Stimulated activated naive CD8-positive, alpha-beta T cell treated with anti-CD3 and anti-CD28 coated beads, Interleukin-15, Interleukin-2, amounts not matched to agents 100 ng/mL and 50 ng/mL, for 24 hours (primary cell): ENCODE results near the gene SLC16A8.

Experiments
- H3K27ac Mint-ChIP-seq: one replicate; pipeline ENCODE4 v1.8.0; 2021; ENCODE audit warnings: mild to moderate bottlenecking, mixed read lengths
- H3K27me3 Mint-ChIP-seq: one replicate; pipeline ENCODE4 v1.8.0; 2021; ENCODE audit warnings: mixed read lengths
- H3K36me3 Mint-ChIP-seq: one replicate; pipeline ENCODE4 v1.8.0; 2021; ENCODE audit warnings: low read depth, mixed read lengths
- H3K4me1 Mint-ChIP-seq: one replicate; pipeline ENCODE4 v1.8.0; 2021; ENCODE audit warnings: low read depth, mixed read lengths
- H3K4me3 Mint-ChIP-seq: one replicate; pipeline ENCODE4 v1.8.0; 2021; ENCODE audit warnings: mild to moderate bottlenecking, mixed read lengths
- H3K9me3 Mint-ChIP-seq: one replicate; pipeline ENCODE4 v1.8.0; 2021; ENCODE audit warnings: mixed read lengths

Gene SLC16A8

GRCh38 chr22:38106814-38107578, 23.0 kb upstream of the SLC16A8 start:
- Mint-ChIP-seq H3K27ac (no peak overlapping the region), H3K4me1 (peaks cover 8% of the 10 kb centered on the region)

GRCh38 chr22:38104084-38104483, 20.1 kb upstream of the SLC16A8 start:
- Mint-ChIP-seq H3K27me3 (no peaks in the 10 kb centered on the region), H3K9me3 (no peaks in the 10 kb centered on the region), H3K4me1 (peaks cover 8% of the 10 kb centered on the region), H3K4me3 (no peak overlapping the region), H3K27ac (no peak overlapping the region), H3K36me3 (no peaks in the 10 kb centered on the region)

More at GRCh38 chr22:38106814-38107578, 23.0 kb upstream of the SLC16A8 start:
- Mint-ChIP-seq H3K36me3 (no peaks in the 10 kb centered on the region), H3K9me3 (no peaks in the 10 kb centered on the region), H3K27me3 (no peaks in the 10 kb centered on the region), H3K4me3 (no peak overlapping the region)

GRCh38 chr22:38103641-38104040, 19.7 kb upstream of the SLC16A8 start:
- H3K4me1 Mint-ChIP-seq: peaks cover 8% of the 10 kb centered on the region
- H3K27ac Mint-ChIP-seq: no peak overlapping the region
- no peaks in the 10 kb centered on the region for H3K36me3 Mint-ChIP-seq

GRCh38 chr22:38098410-38099249, 14.6 kb upstream of the SLC16A8 start:
- H3K27me3 Mint-ChIP-seq: no peaks in the 10 kb centered on the region
- H3K4me1 Mint-ChIP-seq: no peaks in the 10 kb centered on the region
- H3K4me3 Mint-ChIP-seq: no peak overlapping the region
- no peaks in the 10 kb centered on the region for H3K9me3 Mint-ChIP-seq
- no peaks in the 10 kb centered on the region for H3K36me3 Mint-ChIP-seq
- no peak overlapping the region for H3K27ac Mint-ChIP-seq

More at GRCh38 chr22:38103641-38104040, 19.7 kb upstream of the SLC16A8 start:
- Mint-ChIP-seq H3K9me3 (no peaks in the 10 kb centered on the region), H3K4me3 (no peak overlapping the region), H3K27me3 (no peaks in the 10 kb centered on the region)

GRCh38 chr22:38097557-38098409, 13.8 kb upstream of the SLC16A8 start:
- H3K27ac Mint-ChIP-seq: no peak overlapping the region
- H3K36me3 Mint-ChIP-seq: no peaks in the 10 kb centered on the region
- H3K27me3 Mint-ChIP-seq: no peaks in the 10 kb centered on the region
- H3K4me3 Mint-ChIP-seq: no peak overlapping the region
- H3K4me1 Mint-ChIP-seq: no peaks in the 10 kb centered on the region
- H3K9me3 Mint-ChIP-seq: no peaks in the 10 kb centered on the region

- no peak overlapping the region for H3K4me3 Mint-ChIP-seq
Measured at GRCh38 chr22:38097058-38097457, 13.1 kb upstream of the SLC16A8 start.

GRCh38 chr22:38089474-38089851, 5.5 kb upstream of the SLC16A8 start:
- H3K27ac Mint-ChIP-seq: no peak overlapping the region
- H3K4me1 Mint-ChIP-seq: no peaks in the 10 kb centered on the region
- H3K9me3 Mint-ChIP-seq: no peaks in the 10 kb centered on the region
- H3K27me3 Mint-ChIP-seq: peaks cover 11% of the 10 kb centered on the region
- H3K36me3 Mint-ChIP-seq: peaks cover 4% of the 10 kb centered on the region
- no peak overlapping the region for H3K4me3 Mint-ChIP-seq

More at GRCh38 chr22:38097058-38097457, 13.1 kb upstream of the SLC16A8 start:
- Mint-ChIP-seq H3K27me3 (no peaks in the 10 kb centered on the region), H3K36me3 (no peaks in the 10 kb centered on the region), H3K9me3 (no peaks in the 10 kb centered on the region), H3K27ac (no peak overlapping the region), H3K4me1 (no peaks in the 10 kb centered on the region)

GRCh38 chr22:38088629-38089473, 4.9 kb upstream of the SLC16A8 start:
- Mint-ChIP-seq H3K27me3 (peaks cover 11% of the 10 kb centered on the region), H3K4me1 (no peaks in the 10 kb centered on the region), H3K4me3 (no peak overlapping the region), H3K9me3 (no peaks in the 10 kb centered on the region), H3K36me3 (peaks cover 4% of the 10 kb centered on the region), H3K27ac (no peak overlapping the region)

GRCh38 chr22:38087855-38088254, 3.9 kb upstream of the SLC16A8 start:
- Mint-ChIP-seq H3K36me3 (peaks cover 4% of the 10 kb centered on the region), H3K27me3 (peaks cover 17% of the 10 kb centered on the region), H3K4me3 (no peak overlapping the region), H3K27ac (no peak overlapping the region), H3K4me1 (no peaks in the 10 kb centered on the region), H3K9me3 (no peaks in the 10 kb centered on the region)

GRCh38 chr22:38086942-38087341, 3.0 kb upstream of the SLC16A8 start:
- Mint-ChIP-seq H3K9me3 (no peaks in the 10 kb centered on the region), H3K4me1 (peaks cover under 1% of the 10 kb centered on the region), H3K27ac (no peak overlapping the region), H3K27me3 (peaks cover 22% of the 10 kb centered on the region), H3K4me3 (no peak overlapping the region), H3K36me3 (peaks cover 4% of the 10 kb centered on the region)

GRCh38 chr22:38086001-38086845, 2.2 kb upstream of the SLC16A8 start:
- Mint-ChIP-seq H3K36me3 (peaks cover 4% of the 10 kb centered on the region), H3K4me3 (no peak overlapping the region), H3K4me1 (peaks cover 4% of the 10 kb centered on the region), H3K27me3 (peaks cover 25% of the 10 kb centered on the region), H3K9me3 (no peaks in the 10 kb centered on the region), H3K27ac (no peak overlapping the region)

GRCh38 chr22:38085501-38085900, 1.5 kb upstream of the SLC16A8 start:
- no peak overlapping the region for H3K27ac Mint-ChIP-seq

GRCh38 chr22:38085056-38085455, 1.1 kb upstream of the SLC16A8 start:
- no peak overlapping the region for H3K27ac Mint-ChIP-seq
- H3K27me3 Mint-ChIP-seq: peaks cover 20% of the 10 kb centered on the region
- H3K4me3 Mint-ChIP-seq: no peak overlapping the region
- H3K36me3 Mint-ChIP-seq: no peaks in the 10 kb centered on the region
- H3K4me1 Mint-ChIP-seq: peaks cover 4% of the 10 kb centered on the region
- H3K9me3 Mint-ChIP-seq: no peaks in the 10 kb centered on the region

More at GRCh38 chr22:38085501-38085900, 1.5 kb upstream of the SLC16A8 start:
- peaks cover 21% of the 10 kb centered on the region for H3K27me3 Mint-ChIP-seq
- H3K4me3 Mint-ChIP-seq: no peak overlapping the region
- H3K36me3 Mint-ChIP-seq: peaks cover 3% of the 10 kb centered on the region
- H3K9me3 Mint-ChIP-seq: no peaks in the 10 kb centered on the region
- H3K4me1 Mint-ChIP-seq: peaks cover 4% of the 10 kb centered on the region
